ENCODE measurements around the gene TMEM185A.
"Not testable (repeated sequence)": the region's sequence is repeated elsewhere in the genome, so short reads cannot be mapped to it uniquely, and the experiment has no call there.

The TMEM185A gene

GRCh38 chrX:149551939-149552248 is 79.7 kb downstream of the TMEM185A start:
- DNase-seq (ENCODE audit: low read depth in 2 of 2, low spot score in 1 of 2) = not testable (repeated sequence)

- DNase-seq (ENCODE audit: low read depth in 2 of 2, low spot score in 1 of 2) = not testable (repeated sequence)
Measured at GRCh38 chrX:149551245-149551938, 80.2 kb downstream of the TMEM185A start.

GRCh38 chrX:149550454-149550853 is 81.1 kb downstream of the TMEM185A start:
- DNase-seq (ENCODE audit: low read depth in 2 of 2, low spot score in 1 of 2) = not testable (repeated sequence)

GRCh38 chrX:149549701-149550100 is 81.9 kb downstream of the TMEM185A start, which contains the start of gene HSFX3:
HSFX3 (minus strand) TSS chrX:149549924; CDS start chrX:149549852, 72 bp downstream.
- not testable (repeated sequence) for DNase-seq (ENCODE audit: low read depth in 2 of 2, low spot score in 1 of 2)

GRCh38 chrX:149547782-149548181 is 83.8 kb downstream of the TMEM185A start:
- DNase-seq (ENCODE audit: low read depth in 2 of 2, low spot score in 1 of 2) = not testable (repeated sequence)

- not testable (repeated sequence) for DNase-seq (ENCODE audit: low read depth in 2 of 2, low spot score in 1 of 2)
Measured at GRCh38 chrX:149546962-149547361, 84.6 kb downstream of the TMEM185A start.

Measured in stimulated activated CD8-positive, alpha-beta memory T cell treated with anti-CD3 and anti-CD28 coated beads, Interleukin-4, amount 100 ng/mL, for 4 hours (primary cell).